ENCODE measurements around the gene SRP68.

DNA sequence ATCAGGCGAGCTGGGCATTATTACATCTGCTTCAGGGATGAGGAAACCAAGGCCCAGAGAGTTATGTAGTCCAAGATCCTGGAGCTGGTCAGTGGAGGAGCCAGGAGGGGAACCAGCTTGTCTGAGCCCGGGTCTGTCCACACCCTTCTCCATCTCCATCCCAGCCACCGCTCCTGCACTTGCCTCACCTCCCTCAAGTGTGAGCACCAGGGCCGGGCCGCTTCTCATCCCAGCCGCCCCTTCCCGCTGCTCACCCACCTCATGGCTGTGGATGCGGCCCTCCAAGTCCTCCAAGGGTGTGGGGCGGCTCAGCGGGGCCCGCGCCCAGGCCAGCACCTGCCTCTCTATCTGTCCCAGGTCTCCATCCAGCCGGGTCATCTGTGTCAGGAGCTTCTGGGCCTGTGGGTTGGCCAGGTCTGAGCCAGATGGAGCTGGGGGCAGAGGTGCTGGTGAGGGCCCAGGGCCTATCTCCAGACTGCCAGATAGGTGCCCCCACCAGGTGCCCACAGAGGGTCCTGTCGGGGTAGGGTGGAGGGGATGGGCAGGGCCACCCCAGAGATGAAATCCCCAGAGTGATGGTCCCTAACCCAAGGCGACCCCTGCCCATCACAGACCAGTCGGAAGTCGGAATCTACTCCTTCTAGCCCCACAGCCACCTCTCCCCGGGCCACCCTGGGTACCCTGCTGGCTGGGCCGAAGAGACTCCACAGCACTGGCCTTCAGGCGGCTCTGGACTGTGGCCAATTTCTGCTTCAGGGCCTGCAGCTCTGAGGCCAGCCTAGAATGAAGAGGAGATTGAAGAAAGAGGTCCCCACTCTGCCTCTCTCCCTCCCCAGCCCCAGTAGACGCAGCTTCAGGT lies 54.6 kb downstream of the SRP68 start:
- TF ChIP-seq, protein P1, sequence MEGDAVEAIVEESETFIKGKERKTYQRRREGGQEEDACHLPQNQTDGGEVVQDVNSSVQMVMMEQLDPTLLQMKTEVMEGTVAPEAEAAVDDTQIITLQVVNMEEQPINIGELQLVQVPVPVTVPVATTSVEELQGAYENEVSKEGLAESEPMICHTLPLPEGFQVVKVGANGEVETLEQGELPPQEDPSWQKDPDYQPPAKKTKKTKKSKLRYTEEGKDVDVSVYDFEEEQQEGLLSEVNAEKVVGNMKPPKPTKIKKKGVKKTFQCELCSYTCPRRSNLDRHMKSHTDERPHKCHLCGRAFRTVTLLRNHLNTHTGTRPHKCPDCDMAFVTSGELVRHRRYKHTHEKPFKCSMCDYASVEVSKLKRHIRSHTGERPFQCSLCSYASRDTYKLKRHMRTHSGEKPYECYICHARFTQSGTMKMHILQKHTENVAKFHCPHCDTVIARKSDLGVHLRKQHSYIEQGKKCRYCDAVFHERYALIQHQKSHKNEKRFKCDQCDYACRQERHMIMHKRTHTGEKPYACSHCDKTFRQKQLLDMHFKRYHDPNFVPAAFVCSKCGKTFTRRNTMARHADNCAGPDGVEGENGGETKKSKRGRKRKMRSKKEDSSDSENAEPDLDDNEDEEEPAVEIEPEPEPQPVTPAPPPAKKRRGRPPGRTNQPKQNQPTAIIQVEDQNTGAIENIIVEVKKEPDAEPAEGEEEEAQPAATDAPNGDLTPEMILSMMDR (tag by site-specific recombination; IDR thresholded peaks at IDR 0.05), result no peak
- TF ChIP-seq ZNF560 (tag by site-specific recombination; IDR thresholded peaks at IDR 0.05; ENCODE audit: borderline replicate concordance), result no peak
- no peak for TF ChIP-seq EGR2 (tag by site-specific recombination; IDR thresholded peaks at IDR 0.05; ENCODE audit: low read depth)
- no peak for TF ChIP-seq ZBTB8A (tag by site-specific recombination; IDR thresholded peaks at IDR 0.05)
- TF ChIP-seq, protein P2, sequence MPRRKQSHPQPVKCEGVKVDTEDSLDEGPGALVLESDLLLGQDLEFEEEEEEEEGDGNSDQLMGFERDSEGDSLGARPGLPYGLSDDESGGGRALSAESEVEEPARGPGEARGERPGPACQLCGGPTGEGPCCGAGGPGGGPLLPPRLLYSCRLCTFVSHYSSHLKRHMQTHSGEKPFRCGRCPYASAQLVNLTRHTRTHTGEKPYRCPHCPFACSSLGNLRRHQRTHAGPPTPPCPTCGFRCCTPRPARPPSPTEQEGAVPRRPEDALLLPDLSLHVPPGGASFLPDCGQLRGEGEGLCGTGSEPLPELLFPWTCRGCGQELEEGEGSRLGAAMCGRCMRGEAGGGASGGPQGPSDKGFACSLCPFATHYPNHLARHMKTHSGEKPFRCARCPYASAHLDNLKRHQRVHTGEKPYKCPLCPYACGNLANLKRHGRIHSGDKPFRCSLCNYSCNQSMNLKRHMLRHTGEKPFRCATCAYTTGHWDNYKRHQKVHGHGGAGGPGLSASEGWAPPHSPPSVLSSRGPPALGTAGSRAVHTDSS (tag by site-specific recombination; IDR thresholded peaks at IDR 0.05), result no peak
- no peak for TF ChIP-seq HOXA7 (CRISPR knock-in tag; IDR thresholded peaks at IDR 0.05; ENCODE audit: borderline replicate concordance)
- TF ChIP-seq ZNF670 (tag by site-specific recombination; IDR thresholded peaks at IDR 0.05; ENCODE audit: low read depth), result no peak
- TF ChIP-seq ZNF274 (IDR thresholded peaks at IDR 0.05; ENCODE audit: low read length), result no peak
- TF ChIP-seq ZNF274 (tag by site-specific recombination; IDR thresholded peaks at IDR 0.05; ENCODE audit: borderline replicate concordance), result no peak
- TF ChIP-seq KLF1 (tag by site-specific recombination; IDR thresholded peaks at IDR 0.05), result no peak
- TF ChIP-seq ZEB2 (tag by site-specific recombination; IDR thresholded peaks at IDR 0.05), result no peak
- no peak for TF ChIP-seq TCF7L2 (IDR thresholded peaks at IDR 0.05; ENCODE audit: borderline replicate concordance, low read depth, low read length)
- TF ChIP-seq ZNF707 (tag by site-specific recombination; IDR thresholded peaks at IDR 0.05), result no peak
- no peak for TF ChIP-seq MZF1 (tag by site-specific recombination; IDR thresholded peaks at IDR 0.05; ENCODE audit: borderline replicate concordance)

Data from HEK293 (cell line).